Activated CD4-positive, alpha-beta T cell treated with anti-CD3 and anti-CD28 coated beads, Interleukin-2, amount 50 U/mL, for 16 hours (primary cell): ENCODE results near the gene SPAG16.

Source experiments
- DNase-seq: peaks from one replicate; pipeline ENCODE4 v3.0.0-alpha.2; 2020

The SPAG16 gene

DNA sequence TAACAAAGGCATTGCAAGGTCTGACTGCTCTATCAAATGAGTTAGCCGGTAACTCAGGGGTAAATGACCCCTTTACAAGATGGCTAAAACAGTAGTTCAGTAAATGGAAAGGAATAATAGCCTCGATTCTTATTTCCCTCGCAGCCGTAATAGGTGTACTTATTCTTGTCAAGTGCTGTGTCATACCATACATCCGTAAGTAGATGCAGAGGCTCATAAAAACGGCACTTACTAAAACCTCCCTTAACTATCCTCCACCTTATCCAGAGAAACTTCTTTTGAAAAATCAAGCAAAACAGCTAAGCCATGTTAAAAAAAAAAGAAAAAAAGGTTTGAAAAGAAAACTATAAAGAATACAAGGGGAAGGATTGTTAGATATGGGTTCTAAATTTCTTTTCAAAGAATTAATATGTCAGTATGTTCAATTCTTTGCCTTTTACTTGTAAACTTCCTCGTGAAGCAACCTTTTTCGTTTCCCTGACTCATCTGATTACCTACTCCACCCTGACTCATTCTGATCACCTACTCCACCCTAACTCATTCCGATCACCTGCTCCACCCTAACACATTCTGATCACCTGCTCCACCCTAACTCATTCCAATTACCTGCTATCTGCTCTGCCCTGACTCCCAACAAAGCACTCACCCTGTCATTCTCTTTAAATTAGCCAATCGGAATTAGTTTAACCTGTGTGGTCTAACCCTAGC, 127.5 kb downstream of the SPAG16 start:
- peak; percentile 0 for DNase-seq

DNA sequence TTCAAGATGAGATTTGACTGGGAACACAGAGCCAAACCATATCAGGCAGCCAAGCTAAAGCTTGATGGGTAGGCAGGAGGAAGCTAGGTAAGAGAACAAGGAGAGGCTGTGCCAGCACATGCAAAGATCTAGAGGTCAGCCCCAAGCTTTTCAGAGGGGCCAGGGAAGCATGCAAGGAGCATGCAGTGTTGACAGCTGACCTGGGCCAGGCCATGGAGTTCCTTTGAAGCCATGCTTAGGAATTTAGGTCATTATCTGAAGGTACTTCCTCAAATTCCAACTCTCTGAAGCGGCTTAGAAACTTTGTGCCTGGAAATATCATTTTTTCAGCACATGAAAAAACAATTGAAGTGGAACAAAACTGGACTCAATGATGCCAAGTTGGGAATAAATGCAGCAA, 130.8 kb downstream of the SPAG16 start:
- no peak for DNase-seq

DNA sequence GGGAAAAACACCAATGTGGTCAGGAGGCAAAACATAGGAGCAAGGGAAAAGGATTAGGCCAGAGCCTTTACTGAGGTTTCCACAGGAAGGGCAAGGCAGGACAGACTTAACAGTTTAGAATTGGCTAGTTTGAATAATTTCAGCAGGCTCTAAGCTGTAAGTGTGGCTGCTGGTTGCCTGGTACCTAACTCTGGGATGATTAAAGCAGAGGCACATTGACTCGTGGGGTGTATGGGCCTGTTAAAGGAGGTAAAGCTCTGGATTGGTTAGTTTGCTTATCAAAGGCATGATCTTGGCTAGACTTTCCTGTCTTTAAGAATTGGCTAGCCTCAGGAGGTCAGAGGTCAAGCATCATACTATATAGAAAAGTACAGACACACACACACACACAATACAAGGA, 132.6 kb downstream of the SPAG16 start:
- no peak for DNase-seq

DNA sequence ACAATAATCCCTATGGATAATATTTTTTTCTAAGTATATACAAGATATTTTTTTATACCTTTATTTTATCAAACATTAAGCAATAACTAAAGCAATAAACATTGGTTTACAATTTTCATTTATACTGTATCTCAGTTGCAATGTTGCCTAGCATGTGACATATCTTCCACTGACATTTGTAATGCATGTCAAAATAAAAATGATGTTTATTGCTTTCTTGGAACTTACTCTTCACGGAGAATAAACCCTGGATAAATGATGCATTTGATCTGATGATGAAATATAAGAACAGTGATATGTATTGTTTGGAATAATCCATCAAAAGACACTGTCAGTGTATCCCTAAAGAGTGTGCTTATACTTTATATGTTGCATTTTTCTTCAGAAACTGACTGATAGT, 135.7 kb downstream of the SPAG16 start:
- DNase-seq = no peak

DNA sequence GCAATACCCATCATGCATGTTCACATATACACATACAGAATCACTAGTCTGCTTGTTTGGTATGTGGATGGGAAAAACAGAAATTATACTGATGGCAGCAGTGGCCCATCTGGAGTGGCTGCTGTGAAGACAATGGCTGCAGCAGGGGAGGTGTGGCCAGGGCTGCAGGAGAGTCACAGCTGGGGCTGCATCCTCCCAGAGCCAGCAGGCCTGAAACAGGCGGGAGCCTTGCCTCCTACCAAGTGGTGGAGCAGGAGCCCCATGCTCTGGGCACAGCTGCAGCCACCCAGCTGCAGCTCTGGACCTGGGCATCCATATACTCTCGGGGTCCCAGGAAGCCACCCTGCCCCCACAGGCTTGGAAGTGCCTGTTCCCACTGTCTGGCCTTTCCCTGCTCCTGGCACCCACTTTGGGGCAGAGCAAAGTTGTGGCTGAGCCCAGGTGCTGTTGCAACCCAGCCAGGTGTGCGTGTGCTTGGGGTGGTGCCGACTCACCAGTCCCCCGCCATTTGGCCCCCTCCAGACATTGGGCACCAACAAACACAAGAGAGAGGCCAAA, 136.6 kb downstream of the SPAG16 start:
- no peak for DNase-seq

GRCh38 chr2:213422211-213422610, 137.9 kb downstream of the SPAG16 start:
- no peak for DNase-seq

GRCh38 chr2:213425618-213426017, 141.4 kb downstream of the SPAG16 start:
- no peak for DNase-seq

DNA sequence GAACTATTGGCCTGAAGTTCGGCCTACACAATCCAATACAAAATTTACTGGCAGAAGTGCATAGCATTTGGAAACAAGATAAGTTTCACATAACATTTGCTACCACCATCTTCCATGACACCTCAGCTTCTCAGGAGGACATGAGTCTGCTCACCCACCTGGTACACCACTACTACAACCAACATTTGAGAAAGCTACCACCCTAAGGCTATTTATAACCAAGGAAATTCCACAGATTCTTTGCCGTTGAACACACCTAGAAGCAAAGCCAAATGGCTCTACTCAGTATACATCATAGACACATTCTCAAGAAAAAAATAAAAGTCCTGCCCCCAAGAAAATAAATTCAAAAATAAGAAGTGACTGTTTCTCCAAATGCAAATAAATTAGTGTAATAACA, 145.3 kb downstream of the SPAG16 start:
- no peak for DNase-seq

GRCh38 chr2:213443921-213444320, 159.7 kb downstream of the SPAG16 start:
- DNase-seq = no peak

DNA sequence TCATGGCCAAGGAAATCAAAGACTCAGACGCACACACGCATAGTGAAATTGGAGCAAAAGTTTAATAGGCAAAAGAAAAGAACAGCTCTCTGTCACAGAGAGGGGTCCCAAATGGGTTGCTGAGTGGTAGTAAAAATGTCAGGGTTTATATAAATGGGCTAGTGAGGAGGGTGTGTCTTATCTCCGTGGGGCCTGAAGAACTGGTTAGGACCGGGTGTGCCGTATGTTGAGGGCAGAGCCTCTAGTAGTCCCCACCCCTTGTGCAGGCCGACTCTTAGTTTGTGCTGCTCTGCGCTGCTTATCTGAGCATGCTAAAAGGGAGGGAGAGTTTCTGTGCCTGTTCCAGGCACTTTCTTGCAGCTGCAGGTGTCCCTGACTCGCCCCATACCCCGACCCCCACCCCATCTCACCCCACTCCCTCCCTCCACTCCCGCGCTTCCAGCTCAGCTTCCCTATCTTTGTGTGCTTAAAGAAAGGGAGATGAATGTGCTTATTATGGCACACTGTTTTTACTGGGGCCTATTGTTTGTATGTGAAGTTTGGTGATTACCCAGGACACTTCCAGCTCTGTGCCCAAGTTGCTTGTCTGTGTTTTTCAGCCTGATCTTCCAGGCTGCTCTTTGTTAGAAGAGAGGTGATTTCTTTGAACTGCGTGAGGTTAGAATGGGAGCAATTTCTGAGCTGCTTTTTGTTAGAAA, 167.4 kb downstream of the SPAG16 start:
- no peak for DNase-seq

GRCh38 chr2:213455316-213456008, 171.2 kb downstream of the SPAG16 start:
- DNase-seq = no peak

DNA sequence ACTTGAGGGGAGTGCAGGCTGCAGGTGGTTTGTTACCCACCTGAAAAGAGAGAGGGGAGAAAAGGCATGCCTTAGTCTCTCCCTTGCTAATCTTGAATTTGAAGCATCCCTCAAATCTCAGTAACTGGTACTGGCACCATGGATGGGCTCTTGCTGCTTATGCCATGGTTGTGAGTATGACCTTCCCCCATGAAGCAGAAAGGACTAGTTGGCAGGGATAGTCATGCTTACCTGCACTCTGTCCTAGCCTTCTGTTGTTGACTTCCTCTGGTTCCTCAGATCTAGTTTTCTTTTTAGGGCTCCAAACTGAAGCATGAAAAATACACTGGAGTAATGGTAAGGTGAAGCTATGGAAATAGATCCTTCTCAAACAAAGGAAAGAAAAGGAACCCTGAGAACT, 191.2 kb downstream of the SPAG16 start:
- DNase-seq = no peak

DNA sequence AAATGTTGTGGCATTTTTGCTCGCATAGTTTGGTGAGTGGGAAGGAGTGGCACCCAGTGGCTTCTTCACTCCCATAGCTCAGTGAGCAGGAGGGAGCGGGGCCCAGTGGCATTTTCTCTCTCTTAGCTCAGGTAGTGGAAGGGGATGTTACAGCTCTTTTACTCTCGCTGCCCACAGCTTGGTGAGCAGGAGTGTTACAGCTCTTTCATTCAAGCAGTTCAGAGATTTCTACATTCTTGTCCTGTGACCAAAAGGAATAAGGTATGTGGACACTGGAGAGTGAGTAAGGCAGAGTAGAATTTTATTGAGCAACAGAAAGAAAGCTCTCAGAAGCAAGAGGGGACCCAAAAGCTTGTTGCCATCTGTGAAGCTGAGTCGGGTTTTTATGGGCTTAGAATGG, 192.4 kb downstream of the SPAG16 start:
- no peak for DNase-seq

GRCh38 chr2:213490087-213490486, 205.8 kb downstream of the SPAG16 start:
- no peak for DNase-seq

- DNase-seq = no peak
These were observed 207.1 kb downstream of the SPAG16 start for GRCh38 chr2:213491376-213491775.

GRCh38 chr2:213496226-213496625, 212.0 kb downstream of the SPAG16 start:
- no peak for DNase-seq

DNA sequence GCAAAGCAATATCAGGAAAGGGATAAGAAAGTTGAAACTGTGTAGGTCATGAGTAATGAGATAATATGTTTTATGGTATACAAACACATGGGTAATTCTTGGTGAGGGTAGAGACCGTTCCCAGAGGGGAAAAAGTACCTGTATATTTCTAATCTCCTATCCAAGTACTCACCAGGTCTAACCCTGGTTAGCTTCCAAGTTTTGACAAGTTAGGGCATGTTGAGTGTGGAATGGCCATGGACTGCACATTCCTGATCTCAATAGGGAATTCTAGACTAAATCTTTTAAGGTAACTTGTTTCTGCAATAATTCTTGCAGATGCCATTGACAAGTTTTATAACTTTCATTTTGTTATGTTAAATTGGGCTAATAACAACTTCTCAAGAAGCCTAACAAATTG, 216.6 kb downstream of the SPAG16 start:
- no peak for DNase-seq

GRCh38 chr2:213524164-213524563, 239.9 kb downstream of the SPAG16 start:
- DNase-seq = no peak

DNA sequence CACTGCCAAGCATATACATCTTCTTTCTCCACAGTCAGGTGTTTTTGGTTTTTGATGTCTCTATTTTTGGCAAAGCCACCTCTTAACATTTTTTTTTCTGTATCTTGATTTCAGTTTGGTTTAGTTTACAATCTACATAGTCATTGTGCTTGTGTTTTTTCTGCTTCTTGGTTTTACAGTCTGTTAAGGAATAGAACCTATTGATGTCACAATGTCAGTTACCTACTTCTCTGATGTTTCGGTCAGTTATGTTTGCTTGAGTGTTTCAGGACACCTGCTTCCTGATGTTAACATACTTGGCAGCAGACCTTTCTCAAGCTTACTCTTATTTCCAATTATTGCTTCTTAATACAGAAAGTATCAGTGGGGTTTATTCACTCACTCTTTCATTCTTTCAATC, 253.3 kb downstream of the SPAG16 start:
- DNase-seq = no peak

- no peak for DNase-seq
These were observed 260.7 kb downstream of the SPAG16 start for GRCh38 chr2:213544940-213545339.

DNA sequence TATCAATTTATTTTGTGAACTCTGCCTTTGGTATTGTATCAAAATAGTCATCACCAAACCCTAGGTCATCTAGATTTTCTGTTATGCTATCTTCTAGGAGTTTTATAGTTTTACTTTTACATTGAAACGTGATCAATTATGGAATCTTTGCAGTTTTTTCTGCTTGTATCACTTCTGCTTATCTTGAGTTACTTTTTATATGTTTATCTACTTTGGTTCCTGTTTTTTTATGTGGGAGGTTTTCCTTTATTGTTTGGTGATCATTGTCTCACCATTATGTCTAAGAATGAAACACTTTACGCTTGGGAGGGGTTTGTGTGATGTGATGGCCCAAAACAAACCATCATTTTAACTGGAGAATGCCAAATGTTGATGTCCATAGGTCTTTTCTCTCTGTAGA, 261.2 kb downstream of the SPAG16 start:
- DNase-seq = no peak

GRCh38 chr2:213545964-213546475, 261.8 kb downstream of the SPAG16 start:
- DNase-seq = no peak

- no peak for DNase-seq
These were observed 267.3 kb downstream of the SPAG16 start for GRCh38 chr2:213551526-213551925.

GRCh38 chr2:213559053-213559452, 274.8 kb downstream of the SPAG16 start:
- DNase-seq = no peak
